Suppressor macrophage treated with lipopolysaccharide for 1 hour (primary cell): ENCODE data around the gene ITGA1.
"Not testable (repeated sequence)": the region's sequence is repeated elsewhere in the genome, so short reads cannot be mapped to it uniquely, and the experiment has no call there.

Experiments
- DNase-seq, 3 donors: peaks; one replicate each; pipeline ENCODE4 v3.0.0-alpha.2; 2020 to 2022

Gene ITGA1

DNA sequence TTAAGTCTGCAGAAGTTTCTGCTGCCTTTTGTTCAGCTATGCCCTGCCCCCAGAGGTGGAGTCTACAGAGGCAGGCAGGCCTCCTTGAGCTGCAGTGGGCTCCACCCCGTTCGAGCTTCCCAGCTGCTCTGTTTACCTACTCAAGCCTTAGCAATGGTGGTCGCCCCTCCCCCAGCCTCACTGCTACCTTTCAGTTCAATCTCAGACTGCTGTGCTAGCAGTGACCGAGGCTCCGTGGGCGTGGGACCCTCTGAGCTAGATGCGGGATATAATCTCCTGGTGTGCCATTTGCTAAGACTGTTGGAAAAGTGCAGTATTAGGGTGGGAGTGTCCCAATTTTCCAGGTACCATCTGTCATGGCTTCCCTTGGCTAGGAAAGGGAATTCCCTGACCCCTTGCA, 188.4 kb downstream of the ITGA1 start:
- not testable (repeated sequence) for DNase-seq

DNA sequence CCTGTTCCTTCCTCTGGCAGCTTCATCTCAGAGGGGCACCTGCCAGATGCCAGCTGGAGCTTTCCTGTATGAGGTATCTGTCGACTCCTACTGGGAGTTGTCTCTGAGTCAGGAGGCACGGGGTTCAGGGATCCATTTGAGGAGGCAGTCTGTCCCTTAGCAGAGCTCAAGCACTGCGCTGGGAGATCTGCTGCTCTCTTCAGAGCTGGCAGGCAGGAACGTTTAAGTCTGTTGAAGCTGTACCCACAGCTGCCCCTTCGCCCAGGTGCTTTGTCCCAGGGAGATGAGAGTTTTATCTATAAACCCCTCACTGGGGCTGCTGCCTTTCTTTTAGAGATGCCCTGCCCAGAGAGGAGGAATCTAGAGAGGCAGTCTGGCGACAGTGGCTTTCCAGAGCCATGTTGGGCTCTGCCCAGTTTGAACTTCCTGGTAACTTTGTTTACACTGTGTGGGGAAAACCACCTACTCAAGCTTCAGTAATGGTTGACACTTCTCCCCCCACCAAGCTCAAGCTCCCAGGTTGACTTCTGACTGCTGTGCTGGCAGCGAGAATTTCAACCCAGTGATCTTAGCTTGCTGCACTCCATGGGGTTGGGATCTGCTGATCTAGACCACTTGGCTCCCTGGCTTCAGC, 189.7 kb downstream of the ITGA1 start:
- DNase-seq = no peak

DNA sequence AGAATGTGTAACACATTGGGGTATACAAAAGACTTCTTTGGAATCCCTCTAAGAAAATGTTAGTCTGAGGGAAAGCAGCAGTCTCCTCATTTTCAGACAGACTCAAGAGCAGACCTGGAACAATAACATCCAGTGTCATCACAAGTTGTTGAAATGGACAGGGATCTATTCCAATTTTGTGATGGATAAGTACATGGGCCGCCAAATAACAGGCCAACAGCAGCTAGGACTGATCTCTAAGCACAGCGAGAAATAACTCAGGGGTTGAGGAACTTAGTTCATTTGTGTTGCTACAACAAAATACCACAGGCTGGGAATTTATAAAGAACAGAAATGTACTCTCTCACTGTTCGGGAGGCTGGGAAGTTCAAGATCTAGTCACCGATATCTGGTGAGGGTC, 193.8 kb downstream of the ITGA1 start:
- no peak for DNase-seq

DNA sequence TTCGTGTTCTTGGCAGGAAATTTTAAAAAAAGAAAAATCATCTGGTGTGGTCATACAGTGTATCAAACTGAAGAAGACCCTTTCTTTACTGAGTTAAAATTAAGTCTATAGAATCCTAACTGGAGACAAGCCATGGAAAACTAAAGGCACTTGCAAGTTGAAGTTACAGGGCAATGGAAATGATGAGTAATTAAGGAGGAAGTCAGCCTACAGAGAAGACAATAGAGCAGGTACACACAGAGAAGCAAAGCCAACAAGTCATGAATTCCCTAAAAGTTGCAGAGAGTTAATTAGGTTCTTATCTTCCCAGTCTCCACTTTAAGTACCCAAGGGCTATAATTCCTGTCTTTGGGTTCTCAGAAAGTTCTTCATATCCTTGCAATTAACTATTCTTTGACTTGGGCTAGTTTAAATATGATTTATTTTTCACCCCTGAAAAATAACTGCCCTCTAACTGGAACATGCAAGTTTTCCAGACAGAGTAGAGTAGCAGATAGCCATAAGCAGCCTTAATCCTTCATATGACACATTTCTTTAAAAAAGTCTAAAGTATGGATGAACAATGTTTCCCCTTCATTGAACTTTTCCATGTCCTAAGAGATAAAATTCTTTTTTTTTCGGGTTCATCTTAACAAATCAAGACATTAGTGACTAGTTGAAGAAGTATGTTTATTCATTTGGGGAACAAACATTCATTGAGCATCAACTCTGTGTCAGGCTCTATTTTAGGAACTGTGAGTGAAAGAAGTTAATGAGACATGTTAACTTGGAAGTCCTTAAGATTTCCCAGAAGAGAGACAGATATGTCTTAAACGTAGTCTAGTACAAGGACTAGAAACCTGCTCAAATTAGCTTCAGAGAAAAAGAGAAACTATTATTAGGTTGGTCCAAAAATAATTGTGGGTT, 196.3 kb downstream of the ITGA1 start:
- DNase-seq = peak in 2 of 3 donors; percentile 17 to 36

- no peak for DNase-seq
Observed at GRCh38 chr5:52985306-52985705, 197.6 kb downstream of the ITGA1 start.

- DNase-seq = peak in 1 of 3 donors; percentile 7
Observed at GRCh38 chr5:52987711-52988331, 200.1 kb downstream of the ITGA1 start.

DNA sequence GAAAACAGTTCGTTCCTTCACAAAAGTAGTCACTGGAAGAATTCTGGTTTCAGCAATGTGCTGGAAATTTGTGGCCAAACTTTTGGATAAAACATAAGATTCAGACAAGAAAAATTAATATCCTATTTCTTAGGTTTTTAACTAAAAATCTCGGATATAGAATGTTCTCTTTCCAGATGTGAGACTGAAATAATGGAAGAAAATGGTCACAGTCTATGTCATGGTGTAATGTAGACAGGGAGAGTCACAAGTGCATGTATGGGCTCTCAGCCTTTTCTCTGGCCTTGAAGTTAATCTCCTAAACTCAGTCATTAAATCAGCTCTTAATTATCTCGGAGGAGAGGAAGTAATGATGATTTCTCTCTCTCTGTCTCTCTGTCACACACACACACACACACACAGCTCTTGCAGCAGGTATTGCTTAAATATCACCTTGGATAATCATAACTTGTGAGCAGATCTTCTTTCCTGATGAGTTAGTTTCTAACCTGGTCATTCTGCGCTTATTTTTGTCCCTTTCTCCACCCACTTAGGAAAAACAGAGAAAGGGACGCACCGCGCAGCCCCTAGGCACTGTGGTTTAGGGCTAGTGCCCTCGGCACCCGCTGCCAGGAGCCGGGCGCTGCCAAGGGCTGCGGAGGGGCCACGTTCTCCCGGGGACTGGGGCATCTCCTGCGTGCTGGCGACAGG, 200.8 kb downstream of the ITGA1 start:
- no peak for DNase-seq

DNA sequence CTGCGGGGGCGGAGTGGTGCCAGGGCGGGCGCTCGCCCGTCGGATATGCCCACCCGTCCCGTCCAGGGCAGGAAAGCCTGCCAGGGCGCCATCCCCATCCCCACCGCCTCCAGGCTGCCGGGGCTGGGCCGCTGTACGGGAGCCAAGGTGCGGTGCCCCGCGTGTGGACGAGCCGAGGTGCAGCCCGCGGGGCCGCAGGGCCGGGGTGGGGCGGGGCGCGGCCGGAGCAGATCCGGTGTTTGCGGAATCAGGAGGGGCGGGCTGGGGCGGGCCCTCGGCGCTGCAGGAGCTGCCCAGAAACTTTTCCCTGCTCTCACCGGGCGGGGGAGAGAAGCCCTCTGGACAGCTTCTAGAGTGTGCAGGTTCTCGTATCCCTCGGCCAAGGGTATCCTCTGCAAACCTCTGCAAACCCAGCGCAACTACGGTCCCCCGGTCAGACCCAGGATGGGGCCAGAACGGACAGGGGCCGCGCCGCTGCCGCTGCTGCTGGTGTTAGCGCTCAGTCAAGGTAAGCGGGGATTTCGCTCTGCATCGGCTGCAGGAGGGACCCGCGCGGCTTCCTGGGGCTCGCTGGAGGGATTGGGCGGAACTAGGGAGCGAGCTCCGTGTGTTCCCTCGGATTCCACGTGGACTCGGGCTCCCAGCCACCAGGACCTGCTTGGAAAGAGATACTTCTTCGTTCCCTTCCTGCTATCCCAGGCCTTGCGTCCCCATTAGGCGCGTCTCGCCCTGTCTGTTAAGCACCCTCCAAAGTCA, 201.5 kb downstream of the ITGA1 start, which contains the start of gene ITGA2:
ITGA2 (plus strand) TSS at position 328 of the 756 bp plus-strand sequence; CDS start at position 445, 117 bp downstream.
- DNase-seq = peak in 2 of 3 donors; percentile 28 to 51

- peak; percentile 22 to 45 (median 40) for DNase-seq
Observed at GRCh38 chr5:52989781-52990527, 202.2 kb downstream of the ITGA1 start.

GRCh38 chr5:52990528-52990925, 202.8 kb downstream of the ITGA1 start:
- DNase-seq = no peak

DNA sequence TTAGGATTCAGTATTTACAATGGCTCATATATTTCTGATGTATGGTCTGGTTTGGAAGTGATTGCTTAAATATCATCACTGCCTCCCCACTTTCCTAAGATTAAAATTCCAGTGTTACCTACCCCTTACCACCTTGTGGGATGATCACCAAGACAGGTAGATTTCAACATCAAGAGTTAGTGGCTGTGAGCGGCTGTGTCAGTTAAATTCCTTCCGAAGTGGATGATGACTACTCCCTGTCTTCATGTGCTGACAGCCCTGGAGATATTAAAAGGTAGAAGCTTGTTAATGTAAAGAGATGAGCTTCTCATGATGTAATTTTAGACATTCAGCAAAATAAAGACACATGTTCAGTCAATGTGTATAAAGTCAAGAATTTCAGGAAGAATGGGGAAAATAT, 205.7 kb downstream of the ITGA1 start:
- DNase-seq = no peak

- DNase-seq = no peak
Observed at GRCh38 chr5:52994266-52994665, 206.6 kb downstream of the ITGA1 start.

- DNase-seq = no peak
Observed at GRCh38 chr5:52995095-52995494, 207.4 kb downstream of the ITGA1 start.

- DNase-seq = no peak
Observed at GRCh38 chr5:52995914-52996313, 208.2 kb downstream of the ITGA1 start.

- no peak for DNase-seq
Observed at GRCh38 chr5:52996979-52997378, 209.3 kb downstream of the ITGA1 start.

DNA sequence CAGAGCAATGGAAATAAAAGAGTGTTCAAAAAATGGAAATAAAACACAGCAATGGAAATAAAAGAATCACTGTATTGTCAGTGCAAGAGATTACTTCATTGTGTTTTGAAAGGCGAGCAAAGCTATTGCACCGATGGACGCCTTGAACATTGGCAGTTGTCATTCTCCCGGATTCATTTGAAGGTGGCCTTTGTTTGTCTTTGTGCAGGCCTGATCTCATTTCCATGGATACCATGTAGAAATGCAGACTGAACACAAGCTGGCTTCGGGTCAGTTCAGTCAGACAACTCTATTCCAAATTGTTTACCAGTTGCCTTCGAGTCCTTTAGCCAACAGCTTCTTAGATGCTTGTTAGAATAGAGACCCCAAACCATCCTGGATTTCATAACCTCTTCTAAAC, 209.7 kb downstream of the ITGA1 start:
- DNase-seq = no peak

- DNase-seq = no peak
Observed at GRCh38 chr5:52998552-52999313, 211.0 kb downstream of the ITGA1 start.

DNA sequence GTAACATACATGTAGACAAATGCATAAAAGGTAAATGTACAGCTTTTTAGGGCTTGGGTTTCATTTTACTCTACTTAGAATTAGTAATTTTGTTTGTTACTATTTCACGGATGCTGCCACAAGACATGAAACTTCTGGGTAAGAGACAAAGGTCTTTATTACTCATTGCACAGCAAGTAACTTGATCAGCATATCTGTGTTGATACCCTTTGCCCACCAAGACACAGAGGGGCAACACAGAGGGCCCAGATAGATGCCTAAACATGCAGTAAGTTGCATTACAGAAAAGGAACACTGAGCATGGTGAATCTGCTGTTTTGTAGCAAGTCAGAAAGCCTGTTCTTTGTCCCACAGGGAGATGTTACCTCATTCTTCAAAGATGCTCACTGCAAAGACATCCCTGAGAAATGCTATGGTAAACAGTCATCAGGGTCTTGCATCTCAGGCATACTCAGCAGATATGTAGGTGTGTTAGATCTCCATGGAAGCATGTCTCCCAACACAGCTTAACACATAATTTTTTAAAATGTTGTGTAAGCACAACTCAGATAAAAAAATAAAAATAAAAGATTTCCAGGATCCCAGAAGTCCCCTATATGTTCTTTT, 211.7 kb downstream of the ITGA1 start:
- DNase-seq = no peak

GRCh38 chr5:53001541-53001940, 213.8 kb downstream of the ITGA1 start:
- no peak for DNase-seq

- no peak for DNase-seq
Observed at GRCh38 chr5:53002491-53002890, 214.8 kb downstream of the ITGA1 start.
